HepG2 (cell line): ENCODE measurements around the gene APLNR. TPM values are rescaled to one million over a fixed set of nuclear protein-coding genes. Genes with fewer than 3 reads are reported as not detected.

Experiments used
- ATAC-seq: fragments of 200-7000 bp; cut with Tn5 transposase; 3 replicates; pipeline ENCODE4 v1.9.1; 2020; ENCODE audit warnings: mild to moderate bottlenecking, moderate library complexity
- BruUV-seq: library from RNA; stranded (reverse); fragments of 400-500 nt; replicated peaks from 2 replicates; lab custom pipeline; 2021; lab: Mats Ljungman, UMichigan
- CTCF ChIA-PET: fragments of 300-600 bp; formaldehyde crosslinking; extraction: SDS; loops from one replicate; lab custom pipeline; 2021; ENCODE audit warnings: low total read pairs, inconsistent platforms, low intra/inter-chr PET ratio; lab: Yijun Ruan, JAX
- POLR2A ChIA-PET: fragments of 350-600 bp; sonication (Branson Sonifier 250); formaldehyde crosslinking; loops from one replicate; lab custom pipeline; 2020; ENCODE audit warnings: antibody characterized with exemption, inconsistent platforms; lab: Yijun Ruan, JAX
- DNase-seq: peaks from one replicate; pipeline ENCODE4 v3.0.0-alpha.2; 2015; ENCODE audit warnings: low spot score
- FAIRE-seq: peaks from 3 replicates; lab custom pipeline; 2011; peaks lifted over from hg19 to GRCh38; lab: Jason Lieb, UNC
- H2AFZ ChIP-seq: one replicate; pipeline ENCODE4 v1.6.1; 2011; ENCODE audit warnings: low read length, inconsistent platforms
- H3K27ac ChIP-seq: fragments of 300-600 bp; 3 replicates; pipeline ENCODE4 v1.8.0; 2011; ENCODE audit warnings: mixed run types, mild to moderate bottlenecking, mixed read lengths, low read length, inconsistent platforms; ENCODE audit not compliant: insufficient read depth; ENCODE audit errors: extremely low read length
- H3K27me3 ChIP-seq, 2 experiments: fragments of 200-600 bp in 1 of 2; 2 replicates in 1 of 2; 3 replicates in 1 of 2; pipeline versions ENCODE4 v1.6.0 to v1.8.0; 2011; ENCODE audit warnings: low read length in 2 of 2, mild to moderate bottlenecking in 2 of 2, moderate library complexity in 2 of 2, inconsistent platforms in 1 of 2; ENCODE audit not compliant: insufficient read depth in 2 of 2, control insufficient read depth in 1 of 2
- H3K36me3 ChIP-seq, 2 experiments: fragments of 200-600 bp in 1 of 2; replicated peaks in 1 of 2; 2 replicates in 1 of 2; 3 replicates in 1 of 2; pipeline versions ENCODE4 v1.5.1 to v1.8.0; 2011; ENCODE audit warnings: low read length in 2 of 2, inconsistent platforms in 1 of 2; ENCODE audit not compliant: insufficient read depth in 2 of 2, control insufficient read depth in 1 of 2
- H3K4me1 ChIP-seq: 2 replicates; pipeline ENCODE4 v1.5.1; 2012; ENCODE audit warnings: low read length, inconsistent platforms; ENCODE audit not compliant: insufficient read depth
- H3K4me2 ChIP-seq: 2 replicates; pipeline ENCODE4 v1.6.0; 2011; ENCODE audit warnings: low read depth, low read length, inconsistent platforms
- H3K4me3 ChIP-seq, 3 experiments: fragments of 200-600 bp in 1 of 3; sonication (generic), shearing (Covaris generic) in 1 of 3; replicated peaks in 1 of 3; 2 replicates each; pipeline ENCODE4 v1.5.1; 2011 to 2016; ENCODE audit warnings: low read length in 3 of 3, inconsistent platforms in 2 of 3, low read depth in 2 of 3, mild to moderate bottlenecking in 2 of 3, control low read depth in 1 of 3, mixed read lengths in 1 of 3; ENCODE audit not compliant: insufficient read depth in 1 of 3
- H3K79me2 ChIP-seq: one replicate; pipeline ENCODE4 v1.6.1; 2011; ENCODE audit warnings: low read length, inconsistent platforms; ENCODE audit not compliant: insufficient read depth
- H3K9ac ChIP-seq: 2 replicates; pipeline ENCODE4 v1.6.0; 2011; ENCODE audit warnings: mild to moderate bottlenecking, low read depth, low read length, inconsistent platforms; ENCODE audit not compliant: insufficient read depth
- H3K9me3 ChIP-seq: 2 replicates; pipeline ENCODE4 v1.5.1; 2012; ENCODE audit warnings: mild to moderate bottlenecking, low read length
- H4K20me1 ChIP-seq: 2 replicates; pipeline ENCODE4 v1.6.0; 2011; ENCODE audit warnings: inconsistent platforms, mild to moderate bottlenecking, low read length, moderate library complexity; ENCODE audit not compliant: insufficient read depth
- AGO2 ChIP-seq: fragments of 200-400 bp; formaldehyde crosslinking; optimal IDR thresholded peaks from 2 replicates; pipeline ENCODE3; 2017; ENCODE audit warnings: mild to moderate bottlenecking, low read depth, low read length, moderate library complexity
- CEBPB ChIP-seq: IDR thresholded peaks from 2 replicates; pipeline ENCODE4 v1.6.1; 2011; ENCODE audit warnings: low read depth, low read length, improper control_type of control experiment, borderline replicate concordance
- CEBPG ChIP-seq: IDR thresholded peaks from 2 replicates; pipeline ENCODE4 v1.6.1; 2016
- POGZ ChIP-seq: sonication (generic); formaldehyde crosslinking; IDR thresholded peaks from 2 replicates; pipeline ENCODE4 v1.4.0; 2020; ENCODE audit warnings: mild to moderate bottlenecking, missing genetic modification reagents
- SOX6 ChIP-seq, 2 experiments: fragments of 450-650 bp in 1 of 2; sonication (generic) in 1 of 2; formaldehyde crosslinking in 1 of 2; IDR thresholded peaks; 2 replicates each; pipeline versions ENCODE4 v1.4.0 to v1.6.1; 2017 to 2020; ENCODE audit warnings: antibody characterized with exemption in 1 of 2, mild to moderate bottlenecking in 1 of 2, missing genetic modification reagents in 1 of 2
- ZFP1 ChIP-seq: IDR thresholded peaks from 2 replicates; pipeline ENCODE4 v1.6.1; 2016
- ZNF136 ChIP-seq: sonication (generic); formaldehyde crosslinking; IDR thresholded peaks from 2 replicates; pipeline ENCODE4 v1.8.1; 2022; ENCODE audit warnings: low read depth, mild to moderate bottlenecking, moderate library complexity, missing genetic modification reagents
- ZNF333 ChIP-seq: sonication (generic); formaldehyde crosslinking; IDR thresholded peaks from 2 replicates; pipeline ENCODE4 v1.4.0; 2020; ENCODE audit warnings: mild to moderate bottlenecking, missing genetic modification reagents, borderline replicate concordance
- ZNF382 ChIP-seq: sonication (generic); formaldehyde crosslinking; IDR thresholded peaks from 2 replicates; pipeline ENCODE4 v1.5.0; 2020; ENCODE audit warnings: missing genetic modification reagents, mild to moderate bottlenecking, borderline replicate concordance
- ZNF776 ChIP-seq: sonication (generic); formaldehyde crosslinking; IDR thresholded peaks from 2 replicates; pipeline ENCODE4 v1.4.0; 2020; ENCODE audit warnings: mild to moderate bottlenecking, missing genetic modification reagents
- WGBS: methylation state at CpG from one replicate; pipeline ENCODE4 v1.1.6; 2017; ENCODE audit warnings: low lambda C conversion rate; 5-methylcytosine and 5-hydroxymethylcytosine counted together
- in situ Hi-C: cut with HindIII; loops from 2 replicates; pipeline ENCODE4 v1.10.0; 2017; ENCODE audit warnings: low pct_unique_long_range_greater_than_20kb; ENCODE audit not compliant: extremely low pct_ligation_motif_present
- intact Hi-C: fragments of 100-400 bp; cut with micrococcal nuclease; formaldehyde crosslinking; loops from one replicate; pipeline ENCODE4 v1.10.0; 2022; ENCODE audit not compliant: unreplicated experiment
- polyA plus RNA-seq, 8 experiments: library from polyadenylated mRNA; depleted of rRNA in 3 of 8; stranded (reverse) in 7 of 8; unstranded in 1 of 8; fragments of >200 nt; fragmentation: Illumina TruSeq in 4 of 8; extraction: Trizol in 4 of 8; gene quantifications; 2 replicates each; pipeline versions ENCODE4 v1.2.1 to v1.2.3, GENCODE V29; 2011 to 2016; ENCODE audit warnings: low read depth in 4 of 8, missing spikeins in 1 of 8, mixed read lengths in 1 of 8; ENCODE audit not compliant: insufficient read depth in 1 of 8
- total RNA-seq, 5 experiments: library from RNA; depleted of rRNA; stranded (reverse); fragments of >200 nt; fragmentation: Illumina TruSeq; extraction: Trizol; gene quantifications; 2 replicates each; pipeline ENCODE4 v1.2.3, GENCODE V29; 2016; ENCODE audit warnings: low read depth in 1 of 5
- TF ChIP-seq, protein P1 (sequence below): IDR thresholded peaks from 2 replicates; pipeline ENCODE4 v1.6.1; 2012; ENCODE audit warnings: low read depth, low read length, improper control_type of control experiment
- TF ChIP-seq, protein P2 (sequence below): sonication (generic); formaldehyde crosslinking; IDR thresholded peaks from 2 replicates; pipeline ENCODE4 v1.4.0; 2020; ENCODE audit warnings: mild to moderate bottlenecking, missing genetic modification reagents
- TF ChIP-seq, protein P3 (sequence below): sonication (generic); formaldehyde crosslinking; IDR thresholded peaks from 2 replicates; pipeline ENCODE4 v1.8.1; 2023; ENCODE audit warnings: mild to moderate bottlenecking, missing genetic modification reagents
- TF ChIP-seq, protein P4 (sequence below): sonication (generic); formaldehyde crosslinking; IDR thresholded peaks from 2 replicates; pipeline ENCODE4 v1.4.0; 2020; ENCODE audit warnings: missing genetic modification reagents

The APLNR gene
- total and polyA plus RNA-seq, 2 of the 13 experiments (the other 11 are each of a cell fraction or from before 2014, with no cell fraction given) = not detected

DNA sequence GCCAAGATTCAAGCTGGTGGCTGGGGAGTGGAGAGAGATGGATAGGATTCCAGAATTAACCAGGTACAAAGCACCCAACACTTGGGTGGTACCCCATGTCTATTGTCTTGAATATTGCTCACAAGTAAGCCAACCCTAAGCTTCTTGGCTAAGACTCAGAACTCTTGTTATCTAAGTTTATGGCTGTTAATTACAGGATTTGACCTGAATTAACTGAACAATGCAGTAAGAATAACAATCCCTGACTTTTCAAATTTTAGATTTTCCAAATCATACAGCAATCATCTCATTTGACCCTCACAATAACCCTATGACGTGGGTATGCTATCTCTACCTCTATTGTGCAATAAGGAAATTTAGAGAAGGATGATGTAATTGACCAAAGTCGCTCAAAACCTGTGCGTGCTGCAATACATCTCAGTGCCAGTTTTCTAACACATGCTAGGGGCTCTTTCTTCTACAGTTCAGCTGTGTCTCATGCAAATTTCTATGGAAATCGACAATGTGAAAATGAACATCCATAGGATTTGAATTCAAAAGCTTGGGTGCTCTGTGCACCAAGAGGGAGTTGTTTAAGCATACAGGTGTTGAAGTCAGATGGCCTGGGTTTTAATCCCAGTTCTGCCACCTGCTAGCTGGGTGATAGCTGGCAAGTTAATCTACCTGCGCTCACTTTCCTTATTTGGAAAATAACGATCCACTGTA, 40.1 kb upstream of the APLNR start:
- H3K79me2 ChIP-seq = no peaks in the 10 kb centered on the region
- ATAC-seq = no peak
- FAIRE-seq = no peak
- H3K4me2 ChIP-seq = no peak overlapping the region
- H3K9ac ChIP-seq = no peak overlapping the region
- H3K9me3 ChIP-seq = peaks cover 7% of the 10 kb centered on the region; the same call in 1 of the 2 replicates
- H3K27ac ChIP-seq = no peak overlapping the region
- H3K4me1 ChIP-seq = 0 out of 2 replicates have a peak, but pooled peaks cover 5% of the 10 kb centered on the region
- no peaks in the 10 kb centered on the region for H3K36me3 ChIP-seq
- H2AFZ ChIP-seq = no peak overlapping the region
- no peak for DNase-seq
- POLR2A ChIA-PET = no interaction called here
- TF ChIP-seq, protein P1, sequence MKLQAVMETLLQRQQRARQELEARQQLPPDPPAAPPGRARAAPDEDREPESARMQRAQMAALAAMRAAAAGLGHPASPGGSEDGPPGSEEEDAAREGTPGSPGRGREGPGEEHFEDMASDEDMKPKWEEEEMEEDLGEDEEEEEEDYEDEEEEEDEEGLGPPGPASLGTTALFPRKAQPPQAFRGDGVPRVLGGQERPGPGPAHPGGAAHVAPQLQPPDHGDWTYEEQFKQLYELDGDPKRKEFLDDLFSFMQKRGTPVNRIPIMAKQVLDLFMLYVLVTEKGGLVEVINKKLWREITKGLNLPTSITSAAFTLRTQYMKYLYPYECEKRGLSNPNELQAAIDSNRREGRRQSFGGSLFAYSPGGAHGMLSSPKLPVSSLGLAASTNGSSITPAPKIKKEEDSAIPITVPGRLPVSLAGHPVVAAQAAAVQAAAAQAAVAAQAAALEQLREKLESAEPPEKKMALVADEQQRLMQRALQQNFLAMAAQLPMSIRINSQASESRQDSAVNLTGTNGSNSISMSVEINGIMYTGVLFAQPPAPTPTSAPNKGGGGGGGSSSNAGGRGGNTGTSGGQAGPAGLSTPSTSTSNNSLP = no peak
- TF ChIP-seq SOX6 (IDR thresholded peaks at IDR 0.05) (no peak), SOX6 (CRISPR knock-in tag; IDR thresholded peaks at IDR 0.05) (no peak), CEBPB (peak; percentile 71), POGZ (CRISPR knock-in tag) (no peak), AGO2 (no peak), ZFP1 (CRISPR knock-in tag) (no peak), ZNF776 (CRISPR knock-in tag) (no peak), ZNF382 (CRISPR knock-in tag) (no peak), ZNF333 (CRISPR knock-in tag) (no peak), CEBPG (CRISPR knock-in tag) (0 out of 2 replicates have a peak, but pooled peaks have one; percentile 5), ZNF136 (CRISPR knock-in tag) (no peak)
- TF ChIP-seq, protein P2, sequence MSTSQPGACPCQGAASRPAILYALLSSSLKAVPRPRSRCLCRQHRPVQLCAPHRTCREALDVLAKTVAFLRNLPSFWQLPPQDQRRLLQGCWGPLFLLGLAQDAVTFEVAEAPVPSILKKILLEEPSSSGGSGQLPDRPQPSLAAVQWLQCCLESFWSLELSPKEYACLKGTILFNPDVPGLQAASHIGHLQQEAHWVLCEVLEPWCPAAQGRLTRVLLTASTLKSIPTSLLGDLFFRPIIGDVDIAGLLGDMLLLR = no peak
- TF ChIP-seq, protein P3, sequence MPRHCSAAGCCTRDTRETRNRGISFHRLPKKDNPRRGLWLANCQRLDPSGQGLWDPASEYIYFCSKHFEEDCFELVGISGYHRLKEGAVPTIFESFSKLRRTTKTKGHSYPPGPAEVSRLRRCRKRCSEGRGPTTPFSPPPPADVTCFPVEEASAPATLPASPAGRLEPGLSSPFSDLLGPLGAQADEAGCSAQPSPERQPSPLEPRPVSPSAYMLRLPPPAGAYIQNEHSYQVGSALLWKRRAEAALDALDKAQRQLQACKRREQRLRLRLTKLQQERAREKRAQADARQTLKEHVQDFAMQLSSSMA (CRISPR knock-in tag) = no peak
- TF ChIP-seq, protein P4, sequence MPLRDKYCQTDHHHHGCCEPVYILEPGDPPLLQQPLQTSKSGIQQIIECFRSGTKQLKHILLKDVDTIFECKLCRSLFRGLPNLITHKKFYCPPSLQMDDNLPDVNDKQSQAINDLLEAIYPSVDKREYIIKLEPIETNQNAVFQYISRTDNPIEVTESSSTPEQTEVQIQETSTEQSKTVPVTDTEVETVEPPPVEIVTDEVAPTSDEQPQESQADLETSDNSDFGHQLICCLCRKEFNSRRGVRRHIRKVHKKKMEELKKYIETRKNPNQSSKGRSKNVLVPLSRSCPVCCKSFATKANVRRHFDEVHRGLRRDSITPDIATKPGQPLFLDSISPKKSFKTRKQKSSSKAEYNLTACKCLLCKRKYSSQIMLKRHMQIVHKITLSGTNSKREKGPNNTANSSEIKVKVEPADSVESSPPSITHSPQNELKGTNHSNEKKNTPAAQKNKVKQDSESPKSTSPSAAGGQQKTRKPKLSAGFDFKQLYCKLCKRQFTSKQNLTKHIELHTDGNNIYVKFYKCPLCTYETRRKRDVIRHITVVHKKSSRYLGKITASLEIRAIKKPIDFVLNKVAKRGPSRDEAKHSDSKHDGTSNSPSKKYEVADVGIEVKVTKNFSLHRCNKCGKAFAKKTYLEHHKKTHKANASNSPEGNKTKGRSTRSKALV = no peak
- in situ Hi-C loops = no loop called here
- H4K20me1 ChIP-seq = no peaks in the 10 kb centered on the region
- H3K27me3 ChIP-seq = peaks cover 0 to 8% of the 10 kb centered on the region in 2 experiments; a peak in 2 of 5 replicates
- WGBS = 18% methylated on average over 6 of the region's 6 CpGs
- no TSS peak for BruUV-seq
- CTCF ChIA-PET = no interaction called here
- intact Hi-C loops = loop anchor here (5.0 kb wide), 1 partner anchor 70 kb away; no protein-coding TSS in a partner anchor
- H3K4me3 ChIP-seq = no peak overlapping the region
